ENCODE measurements around the gene SIRT3.

SIRT3 gene

DNA sequence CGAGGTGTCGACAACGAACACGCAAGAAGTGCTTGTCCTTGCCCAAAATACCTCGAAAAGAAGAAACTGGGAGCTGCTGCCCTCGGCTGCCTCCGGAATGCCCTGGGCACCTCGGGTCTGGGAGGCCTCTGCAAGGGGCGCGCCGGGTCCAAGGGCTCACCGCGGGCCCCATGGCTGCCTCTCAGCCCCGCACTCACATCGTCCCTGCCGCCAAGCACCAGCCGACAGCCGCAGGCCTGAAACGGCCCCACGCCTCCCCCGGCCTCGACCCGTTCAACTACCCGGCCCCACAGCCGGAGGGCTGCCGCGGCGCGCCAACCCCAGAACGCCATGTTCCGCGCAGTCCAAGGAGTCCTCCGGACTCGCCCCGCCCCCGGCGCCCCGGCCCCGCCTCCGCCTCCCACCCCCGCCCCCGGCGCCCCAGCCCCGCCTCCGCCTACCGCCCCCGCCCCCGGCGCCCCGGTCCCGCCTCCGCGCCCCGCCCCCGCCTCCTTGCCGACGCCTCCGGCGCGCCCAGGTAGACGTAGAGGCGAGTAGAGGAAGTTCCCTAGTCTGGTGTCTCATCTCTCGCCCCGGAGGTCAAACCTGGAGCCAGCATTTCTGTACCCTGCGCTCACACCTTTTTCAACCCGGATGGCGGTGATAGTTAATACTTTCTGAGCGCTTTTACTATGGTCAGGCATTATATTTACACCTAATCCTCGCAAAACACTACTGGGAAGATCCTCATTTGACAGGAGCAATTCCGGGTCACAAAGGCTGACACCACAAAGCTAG lies at the start of gene SIRT3:
TSS of gene SIRT3 (minus strand) at position 346 of the 777 bp plus-strand sequence. CDS start at position 332, 14 bp downstream.
- DNase-seq, result peak; percentile 95

DNA sequence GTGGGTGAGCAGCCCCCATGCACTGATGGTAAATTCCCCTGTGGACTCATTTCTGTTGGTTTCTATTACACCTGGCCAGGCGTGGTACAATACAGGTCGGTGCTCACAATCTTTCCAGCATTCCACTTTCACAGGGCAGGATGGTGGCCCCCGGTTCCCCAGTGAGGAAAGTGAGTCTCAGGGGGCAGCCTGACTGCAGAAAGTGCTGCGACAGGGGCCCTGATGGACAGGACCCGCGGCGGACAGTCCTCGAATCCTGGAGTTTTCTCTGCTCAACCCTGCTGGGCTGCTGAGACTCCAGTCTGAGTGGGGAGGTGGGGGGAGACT lies 49.7 kb upstream of the SIRT3 start:
- no peak for DNase-seq

DNA sequence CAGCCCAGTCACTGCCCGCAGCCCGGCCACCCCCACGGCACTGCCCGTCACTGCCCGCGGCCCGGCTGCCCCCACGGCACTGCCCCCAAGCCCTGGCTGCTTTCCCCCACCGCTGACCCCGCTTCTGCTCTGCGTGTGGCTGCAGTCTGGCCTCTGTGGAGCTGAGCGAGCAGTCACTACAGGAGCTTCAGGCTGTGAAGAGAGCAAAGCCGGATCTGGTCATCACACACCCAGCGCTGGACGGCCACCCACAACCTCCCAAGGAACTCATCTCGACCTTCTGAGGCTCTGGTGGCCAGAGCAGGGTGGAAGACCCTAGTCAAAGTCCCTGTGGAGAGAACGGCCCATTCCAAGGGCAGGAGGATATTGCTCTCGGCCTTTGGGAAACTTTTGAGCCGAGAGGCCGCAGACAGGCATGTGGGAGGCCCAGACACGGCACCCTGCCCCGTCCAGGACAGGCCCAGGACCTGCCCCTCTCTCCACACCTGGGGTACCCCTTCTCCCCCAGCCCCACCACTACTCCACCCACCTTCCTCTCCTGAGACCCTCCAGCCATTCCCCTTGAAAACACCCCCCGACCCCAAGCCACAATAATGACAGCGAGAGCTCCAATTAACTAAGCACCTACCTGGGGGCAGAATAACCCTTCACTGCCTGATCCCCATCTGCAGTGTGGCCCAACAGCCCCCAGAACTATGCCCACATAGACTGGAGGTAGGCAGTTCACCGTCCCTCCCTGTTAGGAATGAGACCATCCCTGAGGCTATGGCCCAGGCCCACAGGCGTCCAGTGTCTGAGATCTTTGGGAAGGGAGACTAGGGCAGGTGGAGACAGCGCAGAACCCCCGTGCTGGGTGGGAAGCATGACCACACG lies 49.1 kb upstream of the SIRT3 start:
- DNase-seq, result no peak

DNA sequence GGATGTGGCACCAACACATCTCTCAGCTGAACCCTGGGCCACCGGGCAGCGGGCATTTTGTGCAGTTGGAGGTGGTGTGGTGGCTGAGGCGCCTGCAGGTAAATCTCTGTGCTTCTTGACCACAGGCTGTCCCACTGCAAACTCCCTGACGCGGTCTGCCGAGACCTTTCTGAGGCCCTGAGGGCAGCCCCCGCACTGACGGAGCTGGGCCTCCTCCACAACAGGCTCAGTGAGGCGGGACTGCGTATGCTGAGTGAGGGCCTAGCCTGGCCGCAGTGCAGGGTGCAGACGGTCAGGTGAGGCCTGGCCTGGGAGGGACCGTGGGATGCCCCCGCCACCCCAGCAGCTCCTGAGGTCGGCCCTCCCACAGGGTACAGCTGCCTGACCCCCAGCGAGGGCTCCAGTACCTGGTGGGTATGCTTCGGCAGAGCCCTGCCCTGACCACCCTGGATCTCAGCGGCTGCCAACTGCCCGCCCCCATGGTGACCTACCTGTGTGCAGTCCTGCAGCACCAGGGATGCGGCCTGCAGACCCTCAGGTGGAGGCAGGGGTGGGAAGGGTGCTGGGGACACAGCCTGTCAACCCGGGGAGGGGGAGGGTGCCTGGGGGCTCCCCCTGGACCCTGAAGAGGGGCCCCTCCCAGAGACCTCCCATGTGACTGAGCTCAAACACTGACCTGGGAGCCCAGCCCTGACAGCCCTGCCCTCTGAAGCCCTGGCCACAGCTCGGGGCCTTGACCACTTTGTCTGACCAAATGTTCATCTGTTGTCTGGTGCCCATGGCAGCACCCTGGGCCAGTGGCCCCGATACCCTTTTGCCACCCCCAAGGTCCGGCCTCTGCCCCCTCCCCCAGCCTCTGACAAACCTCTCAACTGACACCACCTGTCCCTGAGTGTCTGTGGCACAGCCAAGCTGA lies 48.2 kb upstream of the SIRT3 start:
- DNase-seq, result no peak

DNA sequence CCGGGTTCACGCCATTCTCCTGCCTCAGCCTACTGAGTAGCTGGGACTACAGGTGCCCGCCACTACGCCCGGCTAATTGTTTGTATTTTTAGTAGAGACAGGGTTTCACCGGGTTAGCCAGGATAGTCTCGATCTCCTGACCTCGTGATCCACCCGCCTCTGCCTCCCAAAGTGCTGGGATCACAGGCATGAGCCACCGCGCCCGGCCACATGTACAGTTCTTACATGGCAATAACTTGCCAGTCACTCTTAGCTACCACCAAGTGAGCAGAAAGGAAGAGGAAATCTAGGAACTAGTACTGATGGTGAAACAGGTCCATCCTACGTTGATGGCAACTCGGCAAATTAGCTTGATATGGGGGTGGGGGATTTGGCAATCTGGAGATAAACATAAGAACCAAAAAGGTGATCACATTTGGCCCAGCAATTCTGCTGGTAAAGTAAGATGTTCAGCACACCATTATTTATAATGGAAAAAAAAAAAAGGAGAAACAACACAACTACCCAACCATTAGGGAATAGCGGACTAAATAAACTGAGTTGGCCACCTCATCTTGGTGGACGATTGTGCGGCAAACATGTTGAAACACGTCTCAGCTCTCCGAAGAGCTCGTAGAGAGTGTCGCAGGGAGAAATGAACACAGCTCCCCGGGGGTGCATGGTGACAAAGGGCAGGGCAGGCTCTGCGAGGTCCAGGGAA lies 47.4 kb upstream of the SIRT3 start:
- no peak for DNase-seq

DNA sequence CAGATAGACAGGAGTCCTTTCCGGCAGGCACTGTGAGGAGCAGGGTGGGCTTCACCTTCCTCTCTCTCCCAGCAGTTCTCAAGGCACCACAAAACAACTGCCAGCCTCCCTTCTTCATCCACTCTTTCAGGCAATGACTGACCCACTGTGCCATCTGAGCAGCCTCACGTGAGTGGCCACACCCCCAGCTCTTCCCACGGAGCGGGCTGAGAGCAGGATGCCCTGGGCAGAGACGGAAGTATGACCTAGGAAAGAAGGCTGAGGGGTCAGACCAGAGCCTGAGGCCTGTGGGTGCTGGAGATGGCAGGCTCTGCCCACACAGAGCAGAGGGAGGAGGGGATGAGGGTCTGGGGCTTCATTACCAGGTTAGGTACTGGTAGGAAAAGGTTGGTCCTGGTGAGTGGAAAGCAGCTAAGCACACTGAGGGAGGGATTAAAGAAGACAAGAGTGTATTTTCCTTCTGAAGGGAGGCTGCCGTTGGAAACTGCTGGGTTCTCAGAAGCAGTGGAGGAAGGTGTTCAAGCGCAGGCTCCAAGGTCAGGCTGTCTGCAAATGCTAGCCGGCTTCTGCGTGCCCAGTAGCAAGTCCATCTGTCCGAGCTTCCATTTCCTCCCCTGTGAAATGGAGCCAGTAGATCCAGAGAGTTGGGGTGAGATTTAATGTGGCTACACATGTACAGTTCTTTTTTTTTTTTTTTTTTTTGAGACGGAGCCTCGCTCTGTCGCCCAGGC lies 46.7 kb upstream of the SIRT3 start:
- no peak for DNase-seq

DNA sequence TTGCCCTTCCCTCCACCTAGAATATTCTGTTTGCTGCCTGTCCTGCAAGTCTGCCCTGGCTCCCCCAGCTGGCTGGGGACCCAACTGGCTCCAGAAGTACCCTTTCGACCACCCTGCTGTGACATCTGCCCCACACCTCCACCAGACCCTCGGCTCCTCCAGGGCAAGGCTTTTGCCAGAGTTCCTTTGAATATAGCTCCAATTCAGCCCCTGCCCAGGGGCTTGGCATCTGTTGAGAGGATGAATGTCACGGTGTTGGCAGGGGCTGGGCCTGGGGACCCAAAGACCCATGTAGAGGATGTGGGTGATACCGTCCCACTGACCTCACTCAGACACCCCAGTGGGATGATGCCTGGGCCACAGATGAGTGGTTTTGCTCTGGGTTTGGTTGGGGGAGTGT lies 46.0 kb upstream of the SIRT3 start:
- DNase-seq, result no peak

DNA sequence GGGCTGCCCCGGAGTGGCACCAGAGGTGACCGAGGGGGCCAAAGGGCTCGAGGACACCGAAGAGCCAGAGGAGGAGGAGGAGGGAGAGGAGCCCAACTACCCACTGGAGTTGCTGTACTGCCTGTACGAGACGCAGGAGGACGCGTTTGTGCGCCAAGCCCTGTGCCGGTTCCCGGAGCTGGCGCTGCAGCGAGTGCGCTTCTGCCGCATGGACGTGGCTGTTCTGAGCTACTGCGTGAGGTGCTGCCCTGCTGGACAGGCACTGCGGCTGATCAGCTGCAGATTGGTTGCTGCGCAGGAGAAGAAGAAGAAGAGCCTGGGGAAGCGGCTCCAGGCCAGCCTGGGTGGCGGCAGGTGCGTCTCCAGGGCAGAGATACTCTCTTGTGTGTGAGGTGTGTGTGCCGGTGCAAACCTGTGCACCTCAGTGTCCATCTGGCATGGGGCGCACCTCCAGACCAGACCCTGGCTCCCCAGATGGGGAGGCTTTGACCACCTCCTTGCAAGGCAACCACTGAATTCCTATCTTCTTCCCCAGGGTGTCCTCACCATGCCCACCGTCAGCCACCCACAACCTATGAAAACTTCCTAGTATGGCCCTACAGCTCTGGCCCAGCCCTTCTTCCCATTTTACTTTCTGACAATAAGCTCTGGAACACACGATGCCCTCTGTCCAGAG lies 45.5 kb upstream of the SIRT3 start:
- DNase-seq, result no peak

DNA sequence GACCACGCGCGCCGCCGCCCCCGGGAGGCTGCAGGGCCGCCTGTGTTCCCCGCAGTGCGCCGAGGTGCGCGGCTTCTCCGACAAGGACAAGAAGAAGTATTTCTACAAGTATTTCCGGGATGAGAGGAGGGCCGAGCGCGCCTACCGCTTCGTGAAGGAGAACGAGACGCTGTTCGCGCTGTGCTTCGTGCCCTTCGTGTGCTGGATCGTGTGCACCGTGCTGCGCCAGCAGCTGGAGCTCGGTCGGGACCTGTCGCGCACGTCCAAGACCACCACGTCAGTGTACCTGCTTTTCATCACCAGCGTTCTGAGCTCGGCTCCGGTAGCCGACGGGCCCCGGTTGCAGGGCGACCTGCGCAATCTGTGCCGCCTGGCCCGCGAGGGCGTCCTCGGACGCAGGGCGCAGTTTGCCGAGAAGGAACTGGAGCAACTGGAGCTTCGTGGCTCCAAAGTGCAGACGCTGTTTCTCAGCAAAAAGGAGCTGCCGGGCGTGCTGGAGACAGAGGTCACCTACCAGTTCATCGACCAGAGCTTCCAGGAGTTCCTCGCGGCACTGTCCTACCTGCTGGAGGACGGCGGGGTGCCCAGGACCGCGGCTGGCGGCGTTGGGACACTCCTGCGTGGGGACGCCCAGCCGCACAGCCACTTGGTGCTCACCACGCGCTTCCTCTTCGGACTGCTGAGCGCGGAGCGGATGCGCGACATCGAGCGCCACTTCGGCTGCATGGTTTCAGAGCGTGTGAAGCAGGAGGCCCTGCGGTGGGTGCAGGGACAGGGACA lies 44.8 kb upstream of the SIRT3 start:
- DNase-seq, result no peak

DNA sequence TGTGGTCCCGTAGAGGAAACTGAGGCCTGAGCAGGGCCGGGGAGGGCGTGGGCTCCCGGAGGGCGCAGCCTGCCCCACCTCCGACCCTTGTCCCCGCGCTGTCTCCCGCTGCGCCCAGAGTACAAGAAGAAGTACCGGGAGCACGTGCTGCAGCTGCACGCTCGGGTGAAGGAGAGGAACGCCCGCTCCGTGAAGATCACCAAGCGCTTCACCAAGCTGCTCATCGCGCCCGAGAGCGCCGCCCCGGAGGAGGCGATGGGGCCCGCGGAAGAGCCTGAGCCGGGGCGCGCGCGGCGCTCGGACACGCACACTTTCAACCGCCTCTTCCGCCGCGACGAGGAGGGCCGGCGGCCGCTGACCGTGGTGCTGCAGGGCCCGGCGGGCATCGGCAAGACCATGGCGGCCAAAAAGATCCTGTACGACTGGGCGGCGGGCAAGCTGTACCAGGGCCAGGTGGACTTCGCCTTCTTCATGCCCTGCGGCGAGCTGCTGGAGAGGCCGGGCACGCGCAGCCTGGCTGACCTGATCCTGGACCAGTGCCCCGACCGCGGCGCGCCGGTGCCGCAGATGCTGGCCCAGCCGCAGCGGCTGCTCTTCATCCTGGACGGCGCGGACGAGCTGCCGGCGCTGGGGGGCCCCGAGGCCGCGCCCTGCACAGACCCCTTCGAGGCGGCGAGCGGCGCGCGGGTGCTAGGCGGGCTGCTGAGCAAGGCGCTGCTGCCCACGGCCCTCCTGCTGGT lies 44.0 kb upstream of the SIRT3 start:
- DNase-seq, result peak; percentile 54

DNA sequence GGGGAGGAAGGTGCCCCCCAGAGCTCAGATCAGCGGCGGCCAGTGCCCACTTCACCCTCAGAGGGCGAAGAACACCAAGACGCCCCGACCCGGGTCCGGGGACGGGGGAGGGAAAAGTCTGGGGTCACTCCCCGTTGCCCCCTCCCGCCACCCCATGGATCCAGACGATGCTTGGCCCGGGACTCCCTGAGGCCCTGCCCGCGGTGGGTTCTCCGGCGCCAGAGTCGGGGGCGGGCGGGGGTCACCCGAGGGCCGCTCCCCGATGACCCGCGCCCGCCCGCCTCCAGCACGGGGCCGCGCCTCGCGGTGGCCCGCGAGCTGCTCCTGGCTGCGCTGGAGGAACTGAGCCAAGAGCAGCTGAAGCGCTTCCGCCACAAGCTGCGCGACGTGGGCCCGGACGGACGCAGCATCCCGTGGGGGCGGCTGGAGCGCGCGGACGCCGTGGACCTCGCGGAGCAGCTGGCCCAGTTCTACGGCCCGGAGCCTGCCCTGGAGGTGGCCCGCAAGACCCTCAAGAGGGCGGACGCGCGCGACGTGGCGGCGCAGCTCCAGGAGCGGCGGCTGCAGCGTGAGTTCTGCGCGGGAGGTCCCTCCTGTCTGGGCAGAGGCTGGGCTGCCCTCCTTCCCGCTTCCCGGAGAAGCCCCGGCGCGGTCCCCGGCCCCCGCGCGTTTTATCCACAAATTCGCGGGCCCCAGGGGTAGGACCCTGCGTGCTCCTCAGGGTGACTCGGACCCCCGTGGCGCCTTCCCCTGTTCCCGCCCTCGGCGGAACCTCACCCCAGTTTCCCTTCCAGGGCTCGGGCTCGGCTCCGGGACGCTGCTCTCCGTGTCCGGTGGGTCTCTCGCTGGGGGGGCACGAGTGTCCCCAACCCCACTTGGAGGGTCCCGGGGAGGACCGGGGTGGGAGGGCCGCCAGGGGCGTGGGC lies 43.2 kb upstream of the SIRT3 start:
- no peak for DNase-seq

DNA sequence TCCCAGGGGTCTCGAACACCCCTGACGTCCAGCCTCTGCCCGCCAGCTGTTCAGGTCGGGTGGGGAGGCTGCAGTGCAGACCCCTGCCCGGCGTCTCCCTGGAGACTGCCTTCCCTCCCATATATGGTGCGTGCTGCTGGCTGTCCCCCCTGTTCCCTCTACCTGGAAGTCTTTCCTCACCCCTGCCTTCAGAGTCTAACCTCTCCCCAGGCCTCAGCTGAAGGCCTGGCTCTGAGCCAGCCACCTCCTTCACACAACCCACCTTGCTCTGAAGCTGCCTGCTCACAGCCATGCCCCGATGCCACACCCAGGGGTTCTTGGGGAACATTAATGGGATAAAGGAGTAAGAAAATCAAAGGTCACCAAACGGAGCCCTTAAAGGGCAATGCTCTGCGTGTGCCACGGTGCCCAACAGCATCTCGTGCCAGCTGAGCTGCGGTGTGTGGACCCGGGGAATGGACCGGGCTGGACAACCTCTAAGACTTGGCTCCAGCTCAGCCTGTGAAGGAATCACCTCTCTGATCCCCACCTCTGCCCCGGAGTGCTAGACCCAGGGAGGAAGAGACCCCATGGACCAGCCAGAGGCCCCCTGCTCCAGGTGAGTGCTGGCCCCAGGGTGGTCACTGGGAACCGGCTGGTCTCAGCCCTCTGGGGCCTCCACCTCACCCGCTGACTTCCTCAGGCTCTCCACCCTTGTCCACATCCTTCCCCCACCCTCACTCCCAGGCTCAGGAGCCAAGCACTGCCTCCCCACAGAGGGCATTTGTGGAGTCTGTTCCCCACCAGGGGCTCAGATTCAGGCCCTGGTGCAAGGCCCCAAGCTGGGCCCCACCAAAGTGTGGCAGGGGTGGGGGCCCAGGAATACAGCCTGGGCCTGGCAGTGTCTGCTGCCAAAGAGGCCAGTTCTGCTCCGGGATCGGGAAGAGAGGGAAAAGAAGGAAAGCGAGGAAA lies 42.1 kb upstream of the SIRT3 start, which contains the start of gene NLRP6:
TSS of gene NLRP6 (plus strand) at position 407 of the 951 bp plus-strand sequence. CDS start at position 570, 163 bp downstream.
- DNase-seq, result no peak

DNA sequence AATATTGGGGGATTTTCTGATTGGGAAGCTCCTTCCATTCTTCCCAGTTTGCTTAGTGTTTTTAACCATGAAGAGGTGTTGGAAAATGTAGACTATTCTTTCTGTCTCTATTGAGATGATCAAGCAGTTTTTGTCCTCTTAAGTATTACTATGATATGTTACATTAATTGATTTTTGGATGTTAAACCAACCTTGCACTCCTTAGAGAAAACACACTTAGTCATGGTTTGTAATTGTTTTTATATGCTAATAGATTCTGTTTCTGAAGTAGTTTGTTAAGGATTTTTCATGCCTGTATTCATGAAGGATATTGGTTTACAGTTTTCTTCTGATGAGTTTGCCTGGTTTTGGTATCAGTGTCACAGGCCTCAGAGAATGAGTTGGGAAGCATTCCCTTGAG lies 40.1 kb upstream of the SIRT3 start:
- DNase-seq, result no peak

DNA sequence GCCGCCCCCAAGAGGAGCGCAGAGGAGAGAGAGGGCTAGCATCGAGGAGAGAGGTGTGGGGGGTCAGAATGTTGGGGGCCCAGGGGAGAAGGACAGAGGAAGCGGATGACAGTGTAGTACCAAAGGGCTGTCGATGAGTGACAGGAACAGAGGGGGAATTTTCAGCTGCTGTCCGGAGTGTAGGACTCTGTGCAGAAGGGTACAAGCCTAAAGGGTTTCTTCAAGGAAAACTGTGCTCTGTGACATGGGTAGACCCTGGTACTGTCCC lies 36.7 kb upstream of the SIRT3 start:
- no peak for DNase-seq

DNA sequence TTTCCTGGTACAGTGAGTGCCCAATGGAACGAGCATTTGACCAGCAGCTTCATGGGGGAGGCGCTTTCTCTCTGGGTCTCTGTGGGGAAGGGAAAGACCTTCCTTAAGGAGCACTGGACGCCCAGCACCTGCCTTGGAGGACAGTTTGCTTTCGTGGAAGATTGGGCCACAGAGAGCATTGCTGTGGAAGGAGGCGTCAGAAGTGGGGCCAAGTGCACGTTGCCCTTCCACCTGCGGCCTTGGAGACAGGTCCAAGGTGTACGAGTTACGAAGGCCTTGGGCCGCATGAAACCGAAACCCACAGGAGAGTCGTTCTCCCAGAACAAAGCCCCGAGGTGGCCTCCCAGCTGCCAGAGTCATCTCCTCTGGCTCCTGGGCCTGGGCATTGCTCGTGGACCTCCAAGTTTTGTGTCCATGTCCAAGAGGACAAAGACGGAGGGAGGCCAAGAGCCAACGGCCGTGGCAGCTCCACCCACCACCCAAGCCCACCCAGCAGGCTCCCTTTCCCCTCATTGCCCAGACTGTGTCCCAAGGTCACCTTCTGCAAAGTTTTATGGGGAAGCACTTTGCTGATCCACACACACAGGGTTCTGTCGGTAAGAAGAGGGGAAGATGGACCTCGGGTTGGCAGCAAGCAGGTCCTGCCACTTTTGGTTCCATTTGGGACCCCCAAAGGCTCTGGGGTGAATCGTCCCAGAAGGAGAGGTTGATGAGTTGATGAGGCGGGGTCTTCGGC lies 36.2 kb upstream of the SIRT3 start:
- DNase-seq, result no peak

DNA sequence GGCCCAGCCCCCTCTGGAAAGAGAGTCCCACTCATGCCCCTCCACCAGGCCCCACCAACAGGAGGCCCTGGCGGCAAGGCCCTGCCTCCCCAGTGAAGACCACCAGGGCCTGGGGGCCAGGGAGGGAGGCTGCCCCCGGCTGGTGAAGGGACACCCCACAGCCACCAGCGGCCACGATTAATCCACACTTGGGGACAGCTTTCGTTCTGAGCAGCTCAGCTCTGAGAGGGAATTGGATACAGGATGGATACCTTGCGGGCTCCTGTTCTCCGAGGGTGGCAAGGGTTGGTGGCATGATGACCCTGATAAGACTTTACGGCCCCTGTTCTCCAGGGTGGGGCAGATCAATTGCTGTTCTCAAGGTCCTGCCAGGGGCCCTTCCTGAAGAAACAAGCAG lies 35.2 kb upstream of the SIRT3 start:
- no peak for DNase-seq

Data from NCI-H69 (cell line).